HG03064 (cell line): ENCODE data around the gene GMEB2.

Experiments used
- ATAC-seq: cut with Tn5 transposase; IDR thresholded peaks from one replicate; pipeline ENCODE4 v1.9.1; 2021; ENCODE audit warnings: low read depth; ENCODE audit not compliant: unreplicated experiment

GMEB2 gene

DNA sequence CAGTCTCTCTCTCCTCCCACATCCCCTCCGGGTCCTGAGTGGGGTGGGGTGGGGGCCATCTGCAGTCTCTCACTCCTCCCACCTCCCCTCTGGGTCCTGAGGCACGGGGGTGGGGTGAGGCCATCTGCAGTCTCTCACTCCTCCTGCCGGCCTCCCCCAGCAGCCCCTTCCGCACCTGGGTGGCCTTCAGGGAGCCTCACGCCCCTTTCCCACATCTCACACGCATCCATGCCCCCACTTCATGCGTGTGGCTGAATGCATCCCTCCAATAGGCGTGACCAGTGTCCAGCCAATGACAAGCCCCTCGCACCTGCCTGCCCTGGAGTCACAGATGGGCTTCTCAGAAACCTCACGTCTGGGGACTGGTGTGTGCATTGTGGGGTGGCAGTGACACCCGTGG is 78.4 kb downstream of the GMEB2 start:
- ATAC-seq, result no peak

DNA sequence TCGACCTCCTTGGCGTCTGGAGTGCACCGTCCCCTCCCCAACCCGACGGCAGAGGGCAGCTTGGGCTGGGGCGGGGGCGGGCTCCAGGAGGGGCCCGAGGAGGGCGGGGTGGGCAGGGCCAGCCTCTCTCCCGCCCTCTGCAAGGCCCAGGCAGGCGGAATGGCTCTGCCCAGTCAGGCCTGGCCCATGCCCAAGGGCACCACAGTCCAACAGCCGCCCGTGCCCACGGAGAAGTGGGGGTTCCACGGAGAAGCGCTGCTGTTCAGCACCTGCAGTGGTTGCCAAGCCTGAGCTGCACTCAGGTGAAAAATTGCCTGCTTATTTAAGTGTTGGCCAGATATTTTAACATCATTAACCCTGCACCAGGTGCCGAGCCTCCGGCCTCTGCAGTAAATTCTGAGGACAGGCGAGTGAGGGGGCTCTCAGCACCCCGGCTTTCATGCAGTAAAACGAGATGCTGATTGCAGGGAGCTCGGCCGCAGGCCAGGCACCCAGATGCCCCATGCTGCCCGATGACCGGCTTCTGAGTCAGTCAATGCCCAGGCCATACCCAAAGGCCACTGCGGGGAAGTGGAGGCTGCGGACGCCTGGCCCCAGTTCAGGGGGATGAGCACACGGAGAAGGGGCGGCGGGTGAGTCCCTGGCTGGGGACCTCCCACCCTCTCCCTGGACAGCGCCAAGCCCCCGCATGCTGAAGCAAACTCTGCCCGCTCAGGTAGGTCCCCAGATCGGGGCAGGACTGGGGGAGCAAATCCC is 79.0 kb downstream of the GMEB2 start, which contains the start of gene SRMS:
Gene SRMS, minus strand, starts transcription at position 25 of the 756 bp plus-strand sequence. CDS start 286 bp downstream, outside the sequence.
- no peak for ATAC-seq

DNA sequence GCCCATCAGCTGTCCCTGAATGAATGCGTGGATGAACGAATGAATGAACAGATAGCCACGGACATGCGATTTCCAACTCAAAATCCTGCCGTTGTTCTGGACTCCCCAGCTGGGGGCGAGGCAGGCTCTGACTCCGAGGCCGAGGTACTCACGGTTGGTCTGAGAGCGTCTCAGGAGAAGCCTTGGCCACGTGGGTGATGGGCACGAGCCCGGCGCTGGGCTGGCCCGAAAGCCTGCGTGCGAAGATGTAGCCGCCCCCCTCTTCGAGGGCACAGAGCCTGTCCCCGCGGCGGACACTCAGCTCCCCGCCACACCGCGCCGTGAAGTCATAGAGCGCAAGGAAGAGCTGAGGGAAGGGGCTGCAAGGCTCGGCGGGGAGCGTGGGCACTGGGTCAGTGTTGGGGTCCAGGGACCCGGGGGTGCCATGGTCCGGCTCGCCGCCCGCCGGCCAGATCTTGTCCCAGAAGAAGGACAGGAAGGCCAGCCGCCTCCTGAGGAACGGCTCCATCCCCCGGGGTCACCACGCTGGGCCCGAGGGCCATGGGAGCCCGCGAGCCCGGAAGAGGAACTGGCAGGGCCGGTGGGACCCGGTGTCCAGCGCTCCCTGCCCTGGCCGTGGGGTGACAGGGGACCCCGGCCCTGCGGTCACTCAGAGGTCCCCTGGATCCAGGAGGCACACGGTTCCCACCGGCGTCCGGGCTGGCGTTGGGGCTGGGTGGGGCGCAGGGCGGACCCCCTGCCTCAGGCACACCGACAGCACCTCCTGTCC is 79.8 kb downstream of the GMEB2 start:
- no peak for ATAC-seq

DNA sequence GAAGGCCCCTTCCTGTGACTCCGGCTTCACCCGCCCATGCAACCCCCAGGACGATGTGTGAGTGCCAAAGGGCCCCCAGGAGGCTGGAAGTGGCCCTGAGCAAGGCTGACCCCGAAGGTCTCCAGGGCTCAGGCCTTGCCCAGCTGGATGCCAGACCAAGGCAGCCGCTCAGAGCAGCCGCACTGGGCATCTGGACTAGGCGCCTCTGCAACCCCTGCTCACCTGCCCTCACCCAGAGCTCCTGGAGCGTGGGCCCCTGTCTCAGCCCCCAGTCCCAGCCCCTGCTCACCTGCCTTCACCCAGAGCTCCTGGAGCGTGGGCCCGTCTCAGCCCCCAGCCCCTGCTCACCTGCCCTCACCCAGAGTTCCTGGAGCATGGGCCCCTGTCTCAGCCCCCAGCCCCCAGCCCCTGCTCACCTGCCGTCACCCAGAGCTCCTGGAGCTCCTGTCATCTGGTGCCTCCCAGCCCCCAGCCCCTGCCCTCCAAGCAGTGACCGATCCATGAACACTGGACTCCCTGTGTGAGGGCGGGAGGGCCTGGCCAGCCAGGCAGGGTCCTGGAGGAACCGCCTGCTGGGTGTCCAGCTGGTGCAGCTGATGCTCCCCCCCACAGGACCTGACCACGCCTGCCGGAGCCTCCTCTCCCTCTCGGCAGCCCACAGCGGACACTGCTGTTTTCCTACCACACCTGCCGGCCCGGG is 80.5 kb downstream of the GMEB2 start:
- no peak for ATAC-seq

DNA sequence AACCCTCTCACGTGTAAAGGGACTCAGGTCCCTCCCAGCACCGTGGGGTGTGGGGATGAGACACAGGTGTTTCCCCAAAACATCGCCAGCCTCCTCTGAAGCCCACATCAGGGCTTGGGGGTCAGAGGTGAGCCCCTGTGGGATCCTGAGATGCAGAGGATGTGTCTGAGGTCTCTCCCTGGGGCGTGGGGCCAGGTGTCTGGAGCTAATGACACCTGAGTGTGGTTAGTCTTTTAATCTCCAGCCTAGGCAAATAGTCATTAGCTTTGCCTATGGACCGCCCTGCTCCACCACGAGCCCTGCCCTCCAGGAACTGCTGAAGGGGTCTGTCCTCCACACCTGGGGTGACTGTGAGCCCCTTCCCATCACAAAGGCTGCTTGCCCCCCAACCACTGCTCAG is 81.1 kb downstream of the GMEB2 start:
- ATAC-seq, result no peak

- no peak for ATAC-seq
Measured at GRCh38 chr20:63544958-63545516, 81.9 kb downstream of the GMEB2 start.

DNA sequence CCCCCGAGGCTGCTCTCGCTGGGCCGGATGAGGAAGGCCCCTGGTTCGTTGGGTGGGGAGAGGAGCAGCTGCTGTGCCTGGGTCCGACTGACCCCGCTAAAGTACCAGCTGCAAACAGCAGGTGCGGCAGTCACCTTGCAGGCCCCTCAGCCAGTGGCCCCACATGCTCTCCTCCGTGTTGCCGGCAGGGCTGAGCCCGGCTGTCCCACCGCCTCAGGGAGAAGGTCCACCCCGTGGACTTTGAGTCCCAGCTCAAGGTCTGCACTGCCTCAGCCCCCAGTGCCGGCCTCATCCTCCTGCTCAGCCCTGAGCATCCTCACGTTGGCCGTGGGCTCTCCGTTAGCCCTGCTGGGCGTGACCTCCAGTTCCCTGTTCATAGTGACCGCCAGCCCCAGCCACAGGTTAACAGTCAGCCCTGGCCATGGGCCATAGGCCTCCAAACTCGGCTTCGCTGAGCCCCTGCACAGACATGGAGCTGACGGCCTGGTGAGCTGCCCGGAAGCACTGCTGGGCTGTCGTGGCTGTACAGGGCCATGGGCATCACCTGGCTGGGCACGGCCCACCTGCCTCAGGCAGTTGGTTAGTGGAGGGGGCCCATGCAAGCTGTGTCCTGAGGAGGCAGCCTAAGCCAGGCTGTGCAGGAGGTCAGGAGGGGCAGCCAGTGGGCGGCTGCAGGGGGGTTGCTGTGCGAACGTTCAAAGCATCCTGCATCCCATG is 82.5 kb downstream of the GMEB2 start:
- ATAC-seq, result no peak

- no peak for ATAC-seq
Measured at GRCh38 chr20:63543733-63544132, 83.2 kb downstream of the GMEB2 start.

GRCh38 chr20:63543131-63543530 is 83.8 kb downstream of the GMEB2 start:
- ATAC-seq, result no peak

DNA sequence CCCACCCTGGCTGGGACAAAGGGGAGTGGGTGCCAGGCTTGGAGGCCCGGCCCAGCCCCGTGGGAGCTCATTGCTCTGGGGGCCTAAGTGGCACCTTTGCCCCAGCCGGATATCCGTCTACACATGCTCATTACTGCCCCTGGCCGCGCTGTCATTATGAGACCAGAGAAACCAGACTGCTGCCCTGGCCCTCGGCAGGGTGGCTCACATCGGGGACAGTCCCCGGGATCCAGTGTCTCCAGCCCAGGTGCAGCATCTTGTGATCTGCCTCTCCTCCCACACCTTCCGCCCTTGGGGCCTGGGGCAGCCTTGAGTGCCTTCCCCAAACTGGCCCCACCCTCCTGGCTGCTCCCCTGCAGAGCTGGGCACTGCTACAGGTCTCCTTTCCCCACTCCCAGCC is 84.2 kb downstream of the GMEB2 start:
- ATAC-seq, result no peak

- ATAC-seq, result no peak
Measured at GRCh38 chr20:63542031-63542559, 84.8 kb downstream of the GMEB2 start.

DNA sequence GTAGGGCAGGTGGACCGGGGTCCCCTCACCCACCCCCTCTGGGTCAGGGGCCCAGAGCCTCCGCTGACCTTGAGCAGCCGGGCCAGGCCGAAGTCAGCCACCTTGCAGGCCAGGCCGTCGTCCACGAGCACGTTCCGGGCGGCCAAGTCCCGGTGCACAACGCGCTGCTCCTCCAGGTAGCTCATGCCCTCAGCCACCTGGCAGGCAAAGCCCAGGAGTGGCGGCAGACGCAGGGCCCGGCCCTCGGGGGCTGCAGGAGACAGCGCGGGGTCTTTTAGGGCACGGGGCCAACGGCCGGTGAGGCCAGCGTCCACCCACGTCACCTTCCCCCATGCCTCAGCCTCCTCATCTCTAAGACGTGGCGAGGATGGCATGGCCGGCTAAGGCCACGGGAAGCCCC is 85.5 kb downstream of the GMEB2 start:
- ATAC-seq, result no peak

GRCh38 chr20:63540417-63541186 is 86.3 kb downstream of the GMEB2 start:
- ATAC-seq, result no peak

GRCh38 chr20:63539441-63540370 is 87.2 kb downstream of the GMEB2 start:
- ATAC-seq, result no peak

DNA sequence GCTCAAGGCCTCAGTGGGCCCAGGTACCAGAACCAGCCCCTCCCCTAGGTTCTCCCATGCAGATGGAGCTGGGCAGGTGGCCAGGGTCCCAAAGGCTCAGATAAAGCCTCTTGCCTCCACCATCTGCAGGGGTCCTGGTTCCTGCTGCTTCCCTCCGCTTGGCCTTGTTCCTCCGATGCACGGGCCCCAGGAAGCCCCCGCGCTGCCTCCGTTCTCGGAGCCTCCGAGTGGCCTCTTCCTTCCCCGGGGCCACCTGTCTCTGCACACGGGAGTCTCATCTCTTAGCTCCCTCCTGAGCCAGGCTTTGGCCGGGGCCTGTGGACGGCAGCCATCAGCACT is 87.8 kb downstream of the GMEB2 start:
- ATAC-seq, result no peak

GRCh38 chr20:63538204-63539091 is 88.5 kb downstream of the GMEB2 start:
- ATAC-seq, result no peak
